Keratinocyte (primary cell): ENCODE data around the gene MSANTD1.

Source experiments
- CTCF ChIP-seq, 3 experiments: IDR thresholded peaks in 1 of 3; conservative IDR thresholded peaks in 1 of 3; optimal IDR thresholded peaks in 1 of 3; 2 replicates in 2 of 3; 3 replicates in 1 of 3; pipeline versions ENCODE3 to v1.5.1; 2011; ENCODE audit warnings: low read length in 3 of 3, mild to moderate bottlenecking in 3 of 3, moderate library complexity in 2 of 3, control low read depth in 1 of 3, inconsistent platforms in 1 of 3; ENCODE audit not compliant: insufficient read depth in 2 of 3; ENCODE audit errors: extremely low read depth in 1 of 3
- EZH2 ChIP-seq: IDR thresholded peaks from one replicate; pipeline ENCODE4 v1.6.1; 2012; ENCODE audit warnings: inconsistent platforms, mild to moderate bottlenecking, low read length, moderate library complexity

- TF ChIP-seq EZH2 = no peak
- no peak for TF ChIP-seq CTCF (optimal IDR thresholded peaks at IDR 0.05 in 1 of 3, IDR thresholded peaks at IDR 0.05 in 1 of 3, conservative IDR thresholded peaks at IDR 0.05 in 1 of 3; ENCODE audit: extremely low read depth in 1 of 3, insufficient read depth in 2 of 3, low read length in 3 of 3)
These were observed 34.5 kb downstream of the MSANTD1 start for GRCh38 chr4:3283483-3283882.
